Right renal pelvis (tissue), 4 donors: ENCODE results near the gene EIF3D. TPM values are rescaled to one million over a fixed set of nuclear protein-coding genes. Genes with fewer than 3 reads are reported as not detected.

Experiments used
- DNase-seq, 4 donors: peaks; one replicate each; pipeline ENCODE4 v3.0.0-alpha.2; 2013; ENCODE audit warnings: low read depth in 4 of 4, low spot score in 3 of 4, missing footprints in 1 of 4
- polyA plus RNA-seq, 4 donors: library from polyadenylated mRNA; unstranded; fragments of 120-200 nt; gene quantifications; one replicate each; pipeline ENCODE4 v1.2.1, GENCODE V29; 2013; ENCODE audit not compliant: insufficient read length in 4 of 4

EIF3D gene
- polyA plus RNA-seq, 4 donors: 262 to 280 (median 268) TPM

DNA sequence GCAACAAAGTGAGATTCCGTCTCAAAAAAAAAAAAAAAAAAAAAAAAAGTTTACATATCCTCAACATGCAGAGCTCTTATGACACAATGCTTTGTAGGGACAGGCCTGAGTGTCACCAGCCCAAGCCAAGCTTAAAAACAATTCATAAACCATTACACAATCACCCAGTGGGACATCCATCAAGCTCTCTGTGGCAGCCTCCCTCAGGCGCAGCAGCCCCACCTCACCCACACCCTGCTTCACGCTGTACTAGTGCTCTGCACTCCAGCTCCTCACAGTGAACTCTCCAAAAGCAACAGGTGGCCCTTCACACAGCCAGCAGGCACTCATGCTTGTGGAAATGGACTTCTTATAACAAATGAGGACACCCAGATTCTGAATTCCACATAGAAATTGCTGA lies 18.6 kb downstream of the EIF3D start:
- DNase-seq: no peak

DNA sequence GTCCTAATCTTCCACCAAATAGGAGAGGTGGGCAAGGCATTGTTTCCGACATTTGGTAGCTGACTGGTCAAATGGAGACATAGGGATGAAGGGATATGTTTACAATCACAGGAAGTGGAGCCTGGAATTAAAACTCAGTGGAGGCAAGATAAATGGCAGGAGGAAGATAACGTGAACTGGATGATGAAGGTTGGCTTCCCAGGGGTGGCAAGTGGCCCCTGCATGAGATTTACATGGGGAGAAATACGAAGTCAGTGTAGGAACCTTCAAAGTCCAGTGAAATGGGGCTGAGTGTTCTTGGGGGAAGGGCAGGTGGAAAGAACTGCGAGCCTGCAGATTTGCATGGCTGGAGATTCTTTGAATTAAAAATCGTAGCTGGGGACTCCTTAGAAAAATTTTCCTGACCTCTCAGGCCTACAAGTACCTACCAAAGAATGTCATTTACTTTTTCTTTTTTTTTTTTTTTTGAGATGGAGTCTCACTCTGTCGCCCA lies 21.4 kb downstream of the EIF3D start:
- DNase-seq: no peak

DNA sequence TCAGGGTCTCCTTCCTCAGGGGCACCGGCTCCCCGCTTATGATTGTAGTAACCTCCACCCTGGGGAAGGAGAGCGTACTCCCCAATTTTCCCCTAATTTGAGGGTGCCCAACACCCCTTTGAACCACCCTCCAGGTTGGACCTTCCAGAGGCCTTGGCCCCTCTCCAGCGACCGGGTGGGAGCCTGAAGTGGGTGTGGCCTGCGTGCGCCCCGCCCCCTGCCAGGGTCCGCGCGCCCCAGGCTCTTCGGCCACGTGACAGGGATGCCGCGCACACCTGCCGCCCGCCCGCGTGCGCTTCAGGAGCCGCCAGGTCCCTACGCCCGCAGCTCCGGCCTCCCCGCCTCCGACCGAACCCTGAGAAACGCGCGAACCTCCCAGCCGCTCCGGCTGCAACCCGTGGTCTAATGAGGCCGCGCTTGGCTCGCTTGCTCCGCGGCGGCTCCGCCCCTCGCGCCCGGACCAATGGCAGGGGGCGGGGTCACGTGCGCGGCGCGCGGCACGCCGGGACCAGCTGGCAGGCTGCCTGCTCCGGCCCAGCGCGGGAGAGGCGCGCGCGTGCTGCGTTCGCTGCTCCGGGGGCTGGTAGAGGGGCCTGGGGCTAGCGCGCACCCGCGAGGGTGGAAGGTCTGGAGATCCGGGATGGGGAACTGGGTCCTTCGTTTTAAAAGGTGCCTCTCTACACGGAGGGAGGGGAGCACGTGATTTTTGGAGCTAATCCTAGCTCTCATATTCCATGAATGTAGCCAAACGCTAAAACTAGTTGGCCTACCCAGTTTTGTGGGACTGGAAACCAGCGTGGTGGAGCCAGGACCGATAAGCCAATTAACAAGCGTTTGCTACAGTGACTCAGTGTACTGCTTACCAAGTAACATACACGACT lies 22.1 kb downstream of the EIF3D start, which contains the start of gene FOXRED2:
FOXRED2 (minus strand) TSS at position 404 of the 881 bp plus-strand sequence. CDS start 618 bp downstream, outside the sequence.
- peak; percentile 76 to 81 (median 78) for DNase-seq

DNA sequence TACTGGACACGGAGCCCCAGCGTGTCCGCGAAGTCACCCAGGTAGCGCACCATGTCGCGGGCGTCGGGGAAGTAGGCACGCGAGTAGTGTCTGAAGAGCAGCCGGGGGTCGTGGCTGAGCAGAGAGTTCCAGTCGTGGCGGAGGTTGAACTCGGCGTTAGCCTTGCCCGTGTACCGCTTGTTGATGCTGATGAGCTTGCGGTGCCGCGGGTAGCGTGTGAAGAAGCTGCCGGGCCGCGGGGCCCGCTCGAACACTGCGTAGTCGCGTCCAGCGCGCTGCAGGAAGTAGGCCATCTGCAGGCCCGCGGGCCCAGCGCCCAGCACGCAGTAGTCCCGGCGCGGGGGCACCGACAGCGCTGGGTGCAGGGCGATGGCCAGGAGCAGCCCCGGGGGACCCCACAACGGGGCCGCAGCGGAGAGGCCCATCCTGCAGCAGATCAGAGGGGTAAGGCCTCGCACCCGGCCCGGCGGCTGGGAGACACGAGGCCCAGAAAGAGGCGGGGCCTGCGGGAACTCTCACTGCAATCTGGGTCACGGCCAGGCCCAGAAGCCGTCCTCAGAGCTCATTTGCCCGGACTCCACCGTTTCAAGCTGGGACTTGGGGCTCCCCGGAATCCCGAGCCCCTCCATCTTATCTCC lies 22.8 kb downstream of the EIF3D start:
- no peak for DNase-seq

DNA sequence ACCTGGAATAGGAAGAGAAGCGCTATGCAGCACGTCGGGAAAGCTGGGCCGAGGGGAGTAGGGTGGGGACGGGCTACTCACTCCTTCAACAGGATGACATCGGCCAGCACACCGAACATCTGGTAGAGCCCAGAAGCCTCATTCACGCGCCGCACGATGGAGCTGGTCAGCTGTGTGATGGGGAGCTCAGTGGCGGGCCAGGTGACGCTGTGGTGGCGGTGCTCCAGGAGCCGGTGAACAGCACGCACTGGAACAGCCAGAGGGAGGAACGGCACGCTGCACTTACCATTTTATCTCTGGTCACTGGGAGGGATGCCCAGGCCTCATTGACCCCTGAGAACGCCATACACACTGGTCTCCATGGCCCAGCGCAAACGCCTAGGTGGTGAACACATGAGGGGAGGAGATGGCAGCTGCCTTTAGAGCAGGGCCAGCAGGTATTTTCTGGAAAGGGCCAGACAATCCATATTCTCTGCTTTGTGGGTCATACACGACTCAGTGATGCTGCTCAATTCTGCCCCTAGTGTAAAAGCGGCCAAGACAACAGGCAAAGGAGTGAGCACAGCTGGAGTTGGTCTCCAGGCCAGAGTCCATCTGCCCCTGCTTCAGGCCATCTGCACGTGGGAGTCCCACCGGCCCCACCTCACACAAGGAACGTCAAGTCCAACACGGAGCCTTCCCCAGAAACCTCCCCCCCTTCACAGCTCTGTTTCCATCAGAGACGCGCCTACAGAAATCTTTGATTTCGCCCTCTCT lies 30.9 kb downstream of the EIF3D start:
- DNase-seq: no peak

DNA sequence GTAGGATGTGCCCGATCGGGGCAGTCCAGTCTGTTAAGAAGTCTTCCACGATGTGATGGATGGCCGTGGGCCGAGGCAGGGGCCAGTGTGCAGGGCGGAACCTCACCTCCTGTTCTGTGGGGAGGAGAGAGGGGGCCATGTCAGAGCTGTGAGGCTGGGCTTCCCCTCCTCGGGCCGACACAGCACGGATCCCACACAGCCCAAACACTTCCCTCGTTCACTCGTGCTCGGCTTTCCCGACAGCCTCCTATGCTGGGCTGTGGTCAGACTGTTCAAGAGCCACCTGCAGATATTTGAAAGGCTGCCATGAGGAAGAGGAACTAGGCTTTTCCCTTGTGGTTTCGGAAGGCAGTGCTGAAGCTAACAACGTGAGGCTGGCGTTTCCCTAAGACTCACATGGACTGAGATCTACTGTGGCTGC lies 35.3 kb downstream of the EIF3D start:
- no peak for DNase-seq

DNA sequence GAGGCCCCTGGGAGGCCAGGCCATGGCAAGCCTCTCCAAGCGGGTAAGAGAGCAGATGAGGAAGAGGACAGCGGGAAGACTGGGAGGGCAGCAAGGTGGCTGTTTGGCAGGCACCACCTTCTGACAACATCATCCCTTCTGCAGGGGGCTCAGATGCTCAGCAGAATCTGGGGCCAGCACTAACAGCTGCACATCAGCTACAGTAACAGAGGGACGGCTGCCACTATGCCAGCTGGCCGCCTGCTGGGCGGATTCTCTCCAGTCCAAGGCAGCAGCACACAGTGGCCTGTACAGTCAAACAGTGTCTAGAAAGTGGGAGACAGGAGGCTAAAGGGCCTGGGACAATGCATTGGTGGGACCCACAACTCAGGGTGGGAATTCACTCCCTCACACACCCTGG lies 36.9 kb downstream of the EIF3D start:
- DNase-seq: no peak

DNA sequence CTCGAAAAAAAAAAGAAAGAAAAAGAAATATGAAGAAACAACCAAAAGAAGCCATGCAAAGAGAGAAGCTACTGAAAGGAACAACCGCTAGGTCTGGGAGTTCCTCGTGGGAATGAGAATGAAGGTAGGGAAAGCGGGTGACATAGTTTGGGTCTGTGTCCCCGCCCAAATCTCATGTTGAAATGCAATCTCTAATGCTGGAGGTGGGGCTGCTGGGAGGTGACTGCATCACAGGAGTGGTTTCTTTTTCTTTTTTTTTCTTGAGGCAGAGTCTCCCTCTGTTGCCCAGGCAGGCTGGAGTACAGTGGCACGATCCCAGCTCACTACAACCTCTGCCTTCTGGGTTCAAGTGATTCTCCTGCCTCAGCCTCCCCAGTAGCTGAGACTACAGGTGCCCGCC lies 37.8 kb downstream of the EIF3D start:
- no peak for DNase-seq

DNA sequence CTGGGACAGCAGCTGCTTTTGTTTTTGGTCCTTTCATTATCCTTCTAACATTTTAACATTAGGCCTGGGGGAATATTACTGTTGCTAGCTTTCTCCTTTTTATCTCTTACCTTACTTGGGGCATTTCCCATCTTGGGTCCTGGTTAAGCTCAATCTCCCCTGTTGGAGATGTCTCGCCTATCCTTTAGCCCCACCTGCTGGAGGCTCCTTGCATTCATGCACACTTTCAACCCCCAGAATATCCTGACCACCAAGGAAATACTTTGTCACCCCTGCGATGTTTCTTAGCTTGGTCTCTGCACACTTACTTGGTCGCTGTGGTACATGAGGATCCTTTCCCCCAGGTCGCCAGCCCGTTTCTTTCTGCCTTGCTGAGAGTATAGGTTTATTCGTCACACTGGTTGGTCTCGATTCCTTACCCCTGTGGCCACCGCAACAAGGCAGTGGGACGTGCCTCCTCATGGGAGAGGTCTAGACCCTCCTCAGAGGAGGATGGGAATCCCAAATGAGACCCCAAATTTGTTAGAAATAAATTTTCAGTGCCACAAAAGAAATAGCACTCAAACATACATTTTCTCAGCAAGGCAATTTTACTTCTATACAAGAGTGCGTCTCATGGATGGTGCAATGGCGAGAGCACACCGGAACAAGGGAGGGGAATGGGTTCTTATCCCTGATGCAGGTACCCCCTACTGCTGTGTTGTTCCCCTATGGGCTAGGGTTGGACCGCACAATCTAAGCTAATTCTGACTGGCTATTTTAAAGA lies 42.2 kb downstream of the EIF3D start:
- no peak for DNase-seq

DNA sequence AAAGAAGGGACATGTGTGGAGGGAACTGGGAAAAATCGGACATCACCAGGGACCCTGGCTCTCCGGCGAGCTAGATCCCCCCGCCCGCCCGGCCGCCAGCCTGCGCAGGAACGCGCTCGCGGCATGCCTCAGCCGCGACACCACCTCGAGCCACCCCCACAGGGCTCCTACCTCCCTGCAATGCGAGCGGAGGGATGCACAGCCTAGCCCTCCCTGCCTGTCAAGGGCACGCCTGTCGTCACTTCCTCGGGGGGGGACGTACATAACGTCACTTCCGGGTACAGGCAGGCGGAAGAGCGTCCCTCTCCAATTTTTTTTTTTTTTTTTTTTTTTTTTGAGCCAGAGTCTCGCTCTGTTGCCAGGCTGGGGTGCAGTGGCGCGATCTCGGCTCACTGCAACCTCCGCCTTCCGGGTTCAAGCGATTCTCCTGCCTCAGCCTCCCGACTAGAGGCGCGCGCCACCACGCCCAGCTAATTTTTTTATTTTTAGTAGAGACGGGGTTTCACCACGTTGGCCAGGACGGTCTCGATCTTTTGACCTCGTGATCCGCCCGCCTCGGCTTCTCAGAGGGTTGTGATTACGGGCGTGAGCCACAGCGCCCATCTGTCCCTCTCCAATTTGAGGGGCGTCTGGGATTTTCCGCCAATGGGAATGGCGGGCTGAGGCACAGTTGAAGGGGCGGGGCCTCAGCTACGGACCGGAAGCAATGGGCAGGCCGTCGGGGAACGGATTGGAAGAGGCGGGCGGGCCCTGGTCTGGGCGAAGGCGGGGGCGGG lies 47.4 kb downstream of the EIF3D start, which contains the start of gene TXN2:
TXN2 (minus strand) TSS at position 248 of the 776 bp plus-strand sequence. CDS start 803 bp downstream, outside the sequence.
- DNase-seq: peak; percentile 92 to 94 (median 93)

DNA sequence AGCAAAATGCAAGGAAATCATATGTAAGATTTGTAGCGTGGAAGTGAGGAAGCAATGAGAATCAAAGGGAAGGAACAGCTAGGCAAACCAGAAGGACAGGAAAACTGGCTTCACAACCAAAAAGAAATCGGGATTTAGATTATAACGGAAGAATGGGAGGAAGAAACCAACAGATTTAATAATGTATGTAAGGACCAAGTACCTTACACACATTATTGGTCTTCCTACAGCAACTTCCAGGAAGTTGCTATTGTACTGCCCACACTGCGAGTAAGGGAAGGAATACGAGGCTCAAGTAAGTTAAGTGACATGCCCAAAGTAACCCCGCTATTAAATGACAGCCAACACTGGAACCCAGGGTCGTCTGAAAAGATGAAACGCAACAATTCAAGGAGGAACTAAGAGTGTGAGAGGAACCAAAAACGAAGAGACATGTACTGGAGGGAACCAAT lies 48.0 kb downstream of the EIF3D start:
- no peak for DNase-seq

DNA sequence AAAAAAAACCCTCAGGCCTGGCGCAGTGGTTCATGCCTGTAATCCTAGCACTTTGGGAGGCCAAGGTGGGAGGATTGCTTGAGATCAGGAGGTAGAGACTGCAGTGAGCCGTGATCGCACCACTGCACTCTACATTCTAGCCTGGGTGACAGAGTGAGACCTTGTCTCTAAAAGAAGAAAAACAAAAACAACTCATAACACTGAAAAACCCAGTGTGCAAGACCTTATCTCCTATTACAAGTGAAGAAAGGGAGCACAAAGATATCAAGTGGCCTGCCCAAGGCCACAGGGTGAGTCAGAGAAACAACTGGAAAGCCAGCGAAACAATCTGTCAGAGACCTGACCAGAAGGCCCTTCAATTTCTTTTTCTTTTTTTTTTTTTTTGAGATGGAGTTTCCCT lies 50.0 kb downstream of the EIF3D start:
- DNase-seq: no peak

DNA sequence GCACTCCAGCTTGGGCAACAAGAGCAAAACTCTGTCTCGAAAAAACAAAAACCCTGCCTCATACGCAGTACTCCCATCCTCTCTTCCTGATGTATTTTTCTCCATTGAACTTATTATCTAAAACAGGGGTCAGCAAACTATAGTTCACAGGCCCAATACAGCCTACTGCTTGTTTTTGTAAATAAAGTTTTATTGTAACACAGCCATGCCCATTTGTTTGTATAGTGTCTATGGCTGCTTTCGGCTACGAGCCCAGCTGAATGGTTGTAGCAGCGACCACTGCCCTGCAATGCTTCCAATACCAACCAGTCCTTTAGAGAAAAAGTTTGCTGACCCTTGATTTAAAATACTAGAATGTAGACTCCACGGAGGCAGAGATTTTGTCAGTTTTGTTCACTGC lies 53.6 kb downstream of the EIF3D start:
- no peak for DNase-seq

DNA sequence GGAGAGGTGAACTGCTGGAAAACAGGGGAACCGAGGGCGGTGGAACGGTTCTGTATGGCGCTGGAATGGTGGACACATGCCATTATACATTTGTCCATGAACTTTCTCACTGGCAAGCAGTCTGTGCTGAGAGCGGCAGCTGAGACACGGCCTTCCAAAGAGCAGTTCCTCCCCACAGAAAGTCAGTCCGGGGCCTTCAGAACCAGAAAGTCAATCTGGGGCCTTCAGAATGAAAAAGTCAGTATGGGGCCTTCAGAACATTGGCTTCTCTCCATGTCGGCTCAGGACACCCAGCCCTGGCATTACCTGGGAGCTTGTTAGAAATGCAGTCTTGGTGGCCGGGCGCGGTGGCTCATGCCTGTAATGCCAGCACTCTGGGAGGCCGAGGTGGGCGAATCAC lies 56.3 kb downstream of the EIF3D start:
- DNase-seq: no peak

DNA sequence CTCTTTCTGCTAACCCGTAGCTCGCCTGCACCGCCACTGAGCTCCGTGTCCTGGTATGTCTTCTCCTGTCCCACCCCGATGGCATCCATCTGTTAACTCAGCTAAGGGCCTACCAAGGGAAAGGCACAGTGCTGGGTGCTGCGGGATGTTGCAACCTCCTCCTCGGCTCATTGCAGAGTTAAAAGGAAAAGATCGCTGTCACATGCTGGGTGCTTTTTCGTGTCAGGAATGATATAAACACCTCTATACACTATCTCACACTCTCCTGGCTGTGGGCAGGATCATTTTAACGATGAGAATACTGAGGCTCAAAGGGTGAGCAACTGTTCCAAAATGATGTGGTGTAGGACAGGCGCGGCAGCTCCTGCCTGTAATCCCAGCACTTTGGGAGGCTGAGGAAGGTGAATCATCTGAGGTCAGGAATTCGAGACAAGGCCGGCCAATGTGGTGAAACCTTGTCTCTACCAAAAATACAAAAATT lies 57.6 kb downstream of the EIF3D start:
- DNase-seq: no peak

DNA sequence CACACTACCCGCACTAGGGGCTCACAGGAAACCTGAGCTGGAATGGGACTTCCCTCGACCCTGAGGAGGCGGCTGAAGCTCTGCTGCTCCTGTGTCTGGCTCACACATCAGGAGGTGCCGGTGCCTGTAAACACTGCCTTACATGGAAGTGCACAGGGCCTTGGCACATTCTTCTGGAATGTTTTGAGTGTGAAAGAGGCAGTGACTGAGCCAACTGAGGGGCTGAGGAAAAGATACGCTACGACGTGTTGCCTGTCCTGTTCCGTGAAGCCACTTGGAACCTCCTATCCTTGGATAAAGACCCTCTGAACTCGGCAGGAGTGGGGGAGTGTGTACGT lies 58.0 kb downstream of the EIF3D start:
- DNase-seq: no peak

DNA sequence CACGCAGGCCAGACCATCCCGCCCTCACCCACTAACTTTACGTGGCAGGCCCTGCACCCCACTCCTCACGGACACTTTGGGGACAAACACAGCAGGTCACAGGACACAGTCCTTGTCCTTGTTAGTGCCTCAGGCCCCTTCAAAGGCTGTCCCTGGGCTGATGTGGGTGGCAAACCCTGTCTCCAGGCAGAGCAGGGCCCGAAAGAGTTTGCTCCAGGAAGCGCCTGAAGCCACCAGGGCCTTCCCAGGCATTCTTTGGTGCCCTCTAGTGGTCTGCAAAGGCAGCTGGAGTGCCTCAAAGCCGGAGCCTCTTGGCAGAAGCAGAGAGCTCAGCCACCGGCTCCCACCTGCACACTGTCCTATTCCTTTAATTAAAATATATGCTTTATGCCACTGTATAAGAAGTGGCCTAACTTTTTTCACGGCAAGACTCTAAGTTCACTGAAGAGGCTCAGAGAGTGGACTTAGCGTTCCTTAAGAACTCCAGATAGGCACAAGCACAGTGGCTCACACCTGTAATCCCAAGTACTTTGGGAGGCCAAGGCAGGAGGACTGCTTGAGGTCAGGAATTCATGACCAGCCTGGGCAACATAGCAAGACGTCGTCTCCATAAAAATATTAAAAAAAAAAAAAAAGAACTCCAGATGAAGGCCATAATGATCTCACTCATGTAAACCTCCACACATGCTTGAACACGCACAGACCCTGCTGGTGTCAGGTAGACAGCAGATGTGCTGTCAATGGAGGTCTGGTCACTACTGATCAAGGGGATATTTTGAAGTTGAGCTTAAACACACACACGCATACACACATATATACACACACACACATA lies 58.6 kb downstream of the EIF3D start:
- DNase-seq: peak in 3 of 4 donors; percentile 75 to 81 (median 79)

DNA sequence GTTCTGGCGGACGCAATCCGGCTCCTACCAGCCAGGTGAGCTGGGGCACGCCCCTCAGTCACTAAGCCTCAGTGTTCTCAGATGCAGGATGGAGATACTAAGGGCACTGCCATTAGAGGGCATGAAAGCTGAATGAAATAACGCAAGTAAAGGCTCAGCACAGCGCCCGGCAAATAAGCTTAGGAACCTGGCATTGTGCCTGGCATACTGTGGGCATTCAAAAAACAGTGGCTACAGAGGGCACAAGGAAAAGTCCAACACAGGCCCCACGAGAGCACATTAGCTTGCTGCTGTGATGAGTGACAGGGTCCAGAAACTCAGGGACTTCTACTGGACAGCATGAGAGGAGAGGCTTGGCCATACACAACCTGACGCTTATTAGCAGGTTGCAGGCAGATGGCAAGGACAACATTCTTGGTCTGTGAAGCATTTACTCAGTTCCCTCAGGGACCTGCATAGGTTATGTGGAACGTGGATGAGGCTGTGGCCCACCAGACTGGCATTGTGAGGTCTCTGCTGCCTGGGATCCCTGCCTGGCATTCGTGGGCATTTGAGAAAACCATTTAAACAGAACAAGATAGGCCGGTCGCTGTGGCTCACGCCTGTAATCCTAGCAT lies 59.8 kb downstream of the EIF3D start:
- DNase-seq: no peak
